Measurements from ENCODE around the gene CAPRIN1. TPM values are rescaled to one million over a fixed set of nuclear protein-coding genes. Genes with fewer than 3 reads are reported as not detected.

The CAPRIN1 gene
- polyA plus RNA-seq, 1 donor (not counting 4 experiments of a cell fraction or from before 2014, with no cell fraction given) = 207 TPM

DNA sequence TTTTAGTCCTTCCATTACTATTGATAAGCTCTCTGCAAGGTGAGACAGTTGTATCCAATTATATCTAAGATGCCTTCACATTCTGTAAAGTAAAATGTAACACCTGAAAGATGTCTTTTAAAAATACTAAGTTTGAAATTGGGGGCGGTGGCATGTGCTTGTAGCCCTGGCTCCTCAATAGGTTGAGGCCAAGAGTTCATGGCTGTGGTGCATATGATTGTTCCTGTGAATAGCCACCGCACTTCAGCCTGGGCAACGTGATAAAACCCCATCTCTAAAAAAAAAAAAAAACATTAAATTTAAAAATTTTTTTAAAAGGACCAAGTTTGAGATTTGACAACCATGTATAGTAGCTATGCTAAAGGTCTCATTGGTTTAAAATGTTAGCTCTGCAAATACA is 20.5 kb downstream of the CAPRIN1 start:
- DNase-seq (ENCODE audit: low read depth, low spot score) (no peak), FAIRE-seq (no peak)
- Histone ChIP-seq H3K9me1 (ENCODE audit: control insufficient read depth, extremely low read depth, insufficient read depth, low read length) (no peaks in the 10 kb centered on the region), H4K20me1 (ENCODE audit: control insufficient read depth, extremely low read depth, insufficient read depth, low read length) (peaks cover 14% of the 10 kb centered on the region), H3K79me2 (ENCODE audit: control insufficient read depth, insufficient read depth, low read length) (peaks cover 74% of the 10 kb centered on the region), H3K9me3 (ENCODE audit: control insufficient read depth, low read depth, low read length) (no peaks in the 10 kb centered on the region), H3K36me3 (ENCODE audit: control insufficient read depth in 2 of 2, extremely low read depth in 1 of 2, insufficient read depth in 2 of 2, low read length in 2 of 2) (peaks cover 13 to 18% of the 10 kb centered on the region in 2 experiments), H3K27ac (ENCODE audit: control insufficient read depth, insufficient read depth, low read length) (no peak overlapping the region), H2AFZ (ENCODE audit: control insufficient read depth, low read length) (no peak overlapping the region), H3K4me1 (ENCODE audit: control insufficient read depth, extremely low read depth, insufficient read depth, low read length) (peaks cover 17% of the 10 kb centered on the region), H3K27me3 (ENCODE audit: control insufficient read depth, extremely low read depth, insufficient read depth, low read length) (no peaks in the 10 kb centered on the region), H3K9ac (ENCODE audit: control insufficient read depth, extremely low read depth, insufficient read depth, low read length) (no peak overlapping the region), H3K4me3 (ENCODE audit: control insufficient read depth in 2 of 3, extremely low read depth in 1 of 3, insufficient read depth in 2 of 3, low read depth in 1 of 3, low read length in 3 of 3) (no peak overlapping the region), H3K4me2 (ENCODE audit: control insufficient read depth, extremely low read depth, insufficient read depth, low read depth, low read length) (no peak overlapping the region)
- TF ChIP-seq, protein P1, sequence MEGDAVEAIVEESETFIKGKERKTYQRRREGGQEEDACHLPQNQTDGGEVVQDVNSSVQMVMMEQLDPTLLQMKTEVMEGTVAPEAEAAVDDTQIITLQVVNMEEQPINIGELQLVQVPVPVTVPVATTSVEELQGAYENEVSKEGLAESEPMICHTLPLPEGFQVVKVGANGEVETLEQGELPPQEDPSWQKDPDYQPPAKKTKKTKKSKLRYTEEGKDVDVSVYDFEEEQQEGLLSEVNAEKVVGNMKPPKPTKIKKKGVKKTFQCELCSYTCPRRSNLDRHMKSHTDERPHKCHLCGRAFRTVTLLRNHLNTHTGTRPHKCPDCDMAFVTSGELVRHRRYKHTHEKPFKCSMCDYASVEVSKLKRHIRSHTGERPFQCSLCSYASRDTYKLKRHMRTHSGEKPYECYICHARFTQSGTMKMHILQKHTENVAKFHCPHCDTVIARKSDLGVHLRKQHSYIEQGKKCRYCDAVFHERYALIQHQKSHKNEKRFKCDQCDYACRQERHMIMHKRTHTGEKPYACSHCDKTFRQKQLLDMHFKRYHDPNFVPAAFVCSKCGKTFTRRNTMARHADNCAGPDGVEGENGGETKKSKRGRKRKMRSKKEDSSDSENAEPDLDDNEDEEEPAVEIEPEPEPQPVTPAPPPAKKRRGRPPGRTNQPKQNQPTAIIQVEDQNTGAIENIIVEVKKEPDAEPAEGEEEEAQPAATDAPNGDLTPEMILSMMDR (optimal IDR thresholded peaks at IDR 0.05 in 1 of 3, IDR thresholded peaks at IDR 0.05 in 1 of 3, conservative IDR thresholded peaks at IDR 0.05 in 1 of 3; ENCODE audit: extremely low read depth in 1 of 3, insufficient read depth in 2 of 3, low read length in 3 of 3) = no peak
- no peak for TF ChIP-seq EZH2 (IDR thresholded peaks at IDR 0.05; ENCODE audit: low read length)
- dilution Hi-C loops (cut with MboI; ENCODE audit: extremely low pct_ligation_motif_present, low sequenced_read_pairs) = no loop called here

DNA sequence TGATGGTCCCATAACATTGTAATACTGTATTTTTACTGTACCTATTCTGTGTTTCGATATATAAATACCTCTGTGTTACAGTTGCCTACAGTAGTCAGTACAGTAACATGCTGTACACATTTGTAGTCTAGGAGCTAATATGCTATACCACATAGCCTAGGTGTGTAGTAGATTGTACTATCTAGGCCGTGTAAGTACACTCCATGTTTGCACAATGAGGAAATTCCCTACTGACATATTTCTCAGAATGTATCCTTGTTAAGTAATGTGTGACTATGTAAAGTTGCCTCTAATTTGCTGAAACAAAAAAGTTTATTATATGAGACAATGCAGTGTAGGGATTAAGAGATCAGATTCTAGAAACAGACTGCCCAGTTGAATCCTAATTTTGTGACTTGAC is 21.3 kb downstream of the CAPRIN1 start:
- no peaks in the 10 kb centered on the region for H3K9me1 ChIP-seq (ENCODE audit: control insufficient read depth, extremely low read depth, insufficient read depth, low read length)
- no peaks in the 10 kb centered on the region for H3K9me3 ChIP-seq (ENCODE audit: control insufficient read depth, low read depth, low read length)
- H3K79me2 ChIP-seq (ENCODE audit: control insufficient read depth, insufficient read depth, low read length) = peaks cover 67% of the 10 kb centered on the region
- H2AFZ ChIP-seq (ENCODE audit: control insufficient read depth, low read length) = no peak overlapping the region
- DNase-seq (ENCODE audit: low read depth, low spot score) (no peak), FAIRE-seq (no peak)
- no peak for TF ChIP-seq EZH2 (IDR thresholded peaks at IDR 0.05; ENCODE audit: low read length)
- TF ChIP-seq, protein P1 (optimal IDR thresholded peaks at IDR 0.05 in 1 of 3, IDR thresholded peaks at IDR 0.05 in 1 of 3, conservative IDR thresholded peaks at IDR 0.05 in 1 of 3; ENCODE audit: extremely low read depth in 1 of 3, insufficient read depth in 2 of 3, low read length in 3 of 3) = no peak
- H3K4me1 ChIP-seq (ENCODE audit: control insufficient read depth, extremely low read depth, insufficient read depth, low read length) = peaks cover 17% of the 10 kb centered on the region
- dilution Hi-C loops (cut with MboI; ENCODE audit: extremely low pct_ligation_motif_present, low sequenced_read_pairs) = no loop called here
- peaks cover 13 to 19% of the 10 kb centered on the region in 2 experiments for H3K36me3 ChIP-seq (ENCODE audit: control insufficient read depth in 2 of 2, extremely low read depth in 1 of 2, insufficient read depth in 2 of 2, low read length in 2 of 2)
- H3K4me2 ChIP-seq (ENCODE audit: control insufficient read depth, extremely low read depth, insufficient read depth, low read depth, low read length) = no peak overlapping the region
- H3K27ac ChIP-seq (ENCODE audit: control insufficient read depth, insufficient read depth, low read length) = no peak overlapping the region
- H3K9ac ChIP-seq (ENCODE audit: control insufficient read depth, extremely low read depth, insufficient read depth, low read length) = no peak overlapping the region
- no peaks in the 10 kb centered on the region for H3K27me3 ChIP-seq (ENCODE audit: control insufficient read depth, extremely low read depth, insufficient read depth, low read length)
- peaks cover 10% of the 10 kb centered on the region for H4K20me1 ChIP-seq (ENCODE audit: control insufficient read depth, extremely low read depth, insufficient read depth, low read length)
- H3K4me3 ChIP-seq (ENCODE audit: control insufficient read depth in 2 of 3, extremely low read depth in 1 of 3, insufficient read depth in 2 of 3, low read depth in 1 of 3, low read length in 3 of 3) = no peak overlapping the region
